Measurements from ENCODE around the gene ADAM10. TPM values are rescaled to one million over a fixed set of nuclear protein-coding genes. Genes with fewer than 3 reads are reported as not detected.

Gene ADAM10
- total RNA-seq, 1 experiment from 2014 or later, result 91.3 TPM

DNA sequence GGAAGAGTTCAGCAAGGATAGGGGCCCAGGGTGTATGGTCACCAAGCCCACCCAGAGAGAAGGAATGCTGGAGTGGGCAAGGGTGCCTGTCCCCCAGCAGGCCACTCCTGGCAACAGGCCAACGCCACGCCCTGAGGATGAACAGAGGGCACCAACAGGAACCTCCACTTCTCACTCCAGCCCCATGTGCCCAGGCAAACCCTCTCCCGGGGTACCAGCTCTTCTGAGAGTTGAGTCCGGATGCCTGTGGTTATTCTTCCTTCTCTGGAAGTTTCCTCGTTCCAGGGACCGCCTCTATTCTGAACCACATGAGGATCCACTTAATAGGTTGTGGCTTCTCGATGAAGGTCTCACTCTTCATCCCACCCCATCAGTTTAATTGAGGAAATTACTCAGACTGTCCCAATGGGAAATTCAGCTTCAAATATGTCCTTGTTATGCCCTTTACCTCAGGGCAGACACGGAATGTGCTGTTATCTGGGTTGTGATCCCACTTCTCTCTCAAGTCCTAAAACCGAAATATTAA, 203.4 kb downstream of the ADAM10 start:
- H3K4me1 ChIP-seq (ENCODE audit: insufficient read depth, low read length), result peaks cover 23% of the 10 kb centered on the region
- ATAC-seq (no peak), DNase-seq (no peak)
- H3K4me3 ChIP-seq (ENCODE audit: low read length), result no peak overlapping the region
- no peaks in the 10 kb centered on the region for H3F3A ChIP-seq (ENCODE audit: low read length, unreplicated experiment)
- no peaks in the 10 kb centered on the region for H4K20me1 ChIP-seq (ENCODE audit: low read length)
- POLR2A ChIA-PET (ENCODE audit: unreplicated experiment), result no interaction called here
- H3K9me2 ChIP-seq (replicated peaks; ENCODE audit: low read length), result no peaks in the 10 kb centered on the region
- no peaks in the 10 kb centered on the region for H3K9me3 ChIP-seq (ENCODE audit: low read length)
- no peak overlapping the region for H3K27ac ChIP-seq (ENCODE audit: low read length)
- intact Hi-C loops (cut with micrococcal nuclease), result no loop called here
- no peaks in the 10 kb centered on the region for H3K27me3 ChIP-seq (ENCODE audit: low read length)
- H3K9ac ChIP-seq (ENCODE audit: low read length), result no peak overlapping the region
- CTCF ChIA-PET, result no interaction called here
- H3K4me2 ChIP-seq (ENCODE audit: low read length), result no peak overlapping the region
- H3K36me3 ChIP-seq (ENCODE audit: low read depth, low read length), result no peaks in the 10 kb centered on the region
- no TSS peak for BruUV-seq (replicated peaks)
- no peak for TF ChIP-seq EZH2 (IDR thresholded peaks at IDR 0.05; ENCODE audit: low read length, unreplicated experiment)
- TF ChIP-seq EZH2phosphoT487 (IDR thresholded peaks at IDR 0.05; ENCODE audit: borderline replicate concordance, low read length), result no peak
- TF ChIP-seq, protein P1, sequence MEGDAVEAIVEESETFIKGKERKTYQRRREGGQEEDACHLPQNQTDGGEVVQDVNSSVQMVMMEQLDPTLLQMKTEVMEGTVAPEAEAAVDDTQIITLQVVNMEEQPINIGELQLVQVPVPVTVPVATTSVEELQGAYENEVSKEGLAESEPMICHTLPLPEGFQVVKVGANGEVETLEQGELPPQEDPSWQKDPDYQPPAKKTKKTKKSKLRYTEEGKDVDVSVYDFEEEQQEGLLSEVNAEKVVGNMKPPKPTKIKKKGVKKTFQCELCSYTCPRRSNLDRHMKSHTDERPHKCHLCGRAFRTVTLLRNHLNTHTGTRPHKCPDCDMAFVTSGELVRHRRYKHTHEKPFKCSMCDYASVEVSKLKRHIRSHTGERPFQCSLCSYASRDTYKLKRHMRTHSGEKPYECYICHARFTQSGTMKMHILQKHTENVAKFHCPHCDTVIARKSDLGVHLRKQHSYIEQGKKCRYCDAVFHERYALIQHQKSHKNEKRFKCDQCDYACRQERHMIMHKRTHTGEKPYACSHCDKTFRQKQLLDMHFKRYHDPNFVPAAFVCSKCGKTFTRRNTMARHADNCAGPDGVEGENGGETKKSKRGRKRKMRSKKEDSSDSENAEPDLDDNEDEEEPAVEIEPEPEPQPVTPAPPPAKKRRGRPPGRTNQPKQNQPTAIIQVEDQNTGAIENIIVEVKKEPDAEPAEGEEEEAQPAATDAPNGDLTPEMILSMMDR (conservative IDR thresholded peaks at IDR 0.05; ENCODE audit: low read depth, low read length), result no peak
- no peaks in the 10 kb centered on the region for H3K79me2 ChIP-seq (ENCODE audit: low read length)
- no peak overlapping the region for H2AFZ ChIP-seq (ENCODE audit: low read length)

DNA sequence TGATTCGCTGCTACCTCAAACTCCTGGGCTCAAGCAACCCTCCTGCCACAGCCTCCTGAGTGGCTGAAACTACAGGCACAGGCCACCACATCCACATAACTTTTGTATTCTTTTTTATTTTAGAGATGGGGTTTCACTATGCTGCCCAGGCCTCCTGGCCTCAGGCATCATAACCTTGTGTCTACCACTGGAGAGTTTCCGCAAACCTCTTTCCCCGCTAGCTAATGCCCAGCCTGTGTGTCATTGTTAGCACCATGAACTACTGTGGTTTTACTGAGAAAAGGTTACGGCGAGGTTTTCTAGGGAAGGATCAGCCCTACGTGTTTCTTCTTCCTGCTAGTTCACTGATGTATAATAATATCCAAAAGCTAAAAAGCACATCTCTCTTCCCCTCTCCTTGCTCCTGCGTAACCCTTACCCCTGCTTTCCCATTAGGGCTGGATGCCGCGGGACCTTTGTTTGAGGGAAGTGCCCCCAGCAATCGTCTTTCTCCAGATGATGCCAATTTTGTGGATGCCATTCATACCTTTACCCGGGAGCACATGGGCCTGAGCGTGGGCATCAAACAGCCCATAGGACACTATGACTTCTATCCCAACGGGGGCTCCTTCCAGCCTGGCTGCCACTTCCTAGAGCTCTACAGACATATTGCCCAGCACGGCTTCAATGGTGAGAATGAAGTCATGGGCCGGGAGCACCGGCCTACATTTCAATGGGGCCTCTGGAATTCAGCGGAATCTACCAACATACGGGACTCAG, 204.0 kb downstream of the ADAM10 start:
- no peak overlapping the region for H3K27ac ChIP-seq (ENCODE audit: low read length)
- H3K4me3 ChIP-seq (ENCODE audit: low read length), result no peak overlapping the region
- DNase-seq, result no peak
- peaks cover 21% of the 10 kb centered on the region for H3K4me1 ChIP-seq (ENCODE audit: insufficient read depth, low read length)
- no peaks in the 10 kb centered on the region for H3K36me3 ChIP-seq (ENCODE audit: low read depth, low read length)
- TF ChIP-seq EZH2phosphoT487 (IDR thresholded peaks at IDR 0.05; ENCODE audit: borderline replicate concordance, low read length), result no peak
- TF ChIP-seq, protein P1 (conservative IDR thresholded peaks at IDR 0.05; ENCODE audit: low read depth, low read length), result no peak
- no peak for TF ChIP-seq EZH2 (IDR thresholded peaks at IDR 0.05; ENCODE audit: low read length, unreplicated experiment)
- H3F3A ChIP-seq (ENCODE audit: low read length, unreplicated experiment), result no peaks in the 10 kb centered on the region
- H3K9ac ChIP-seq (ENCODE audit: low read length), result no peak overlapping the region
- H3K9me3 ChIP-seq (ENCODE audit: low read length), result no peaks in the 10 kb centered on the region
- BruUV-seq (replicated peaks), result no TSS peak
- POLR2A ChIA-PET (ENCODE audit: unreplicated experiment), result no interaction called here
- H2AFZ ChIP-seq (ENCODE audit: low read length), result no peak overlapping the region
- H4K20me1 ChIP-seq (ENCODE audit: low read length), result no peaks in the 10 kb centered on the region
- H3K27me3 ChIP-seq (ENCODE audit: low read length), result no peaks in the 10 kb centered on the region
- H3K4me2 ChIP-seq (ENCODE audit: low read length), result no peak overlapping the region
- intact Hi-C loops (cut with micrococcal nuclease), result no loop called here
- H3K9me2 ChIP-seq (replicated peaks; ENCODE audit: low read length), result no peaks in the 10 kb centered on the region
- no peak for ATAC-seq
- H3K79me2 ChIP-seq (ENCODE audit: low read length), result no peaks in the 10 kb centered on the region
- CTCF ChIA-PET, result no interaction called here

DNA sequence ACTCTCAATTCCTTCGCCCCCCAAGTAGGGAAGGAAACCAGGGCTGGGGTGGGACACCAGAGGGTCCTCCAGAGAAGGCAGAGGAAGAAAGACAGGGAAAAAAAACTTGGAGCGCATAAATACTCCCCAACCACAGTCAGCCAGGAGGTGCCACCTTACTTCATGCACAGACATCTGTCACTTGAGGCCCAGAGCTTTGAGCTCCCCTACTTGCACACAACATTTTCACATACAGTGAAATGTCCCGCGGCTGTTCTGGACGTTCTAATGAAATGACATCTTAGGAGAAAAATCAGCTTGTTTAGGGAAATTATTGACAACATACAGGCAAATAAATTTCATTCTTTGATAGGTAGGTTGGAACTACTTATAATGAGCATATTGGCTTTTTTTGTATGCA, 204.8 kb downstream of the ADAM10 start:
- ChIA-PET POLR2A (ENCODE audit: unreplicated experiment) (no interaction called here), CTCF (no interaction called here)
- intact Hi-C loops (cut with micrococcal nuclease), result no loop called here
- Histone ChIP-seq H3K79me2 (ENCODE audit: low read length) (no peaks in the 10 kb centered on the region), H3K9me2 (replicated peaks; ENCODE audit: low read length) (no peaks in the 10 kb centered on the region), H3K4me2 (ENCODE audit: low read length) (no peak overlapping the region), H3K27me3 (ENCODE audit: low read length) (no peaks in the 10 kb centered on the region), H3F3A (ENCODE audit: low read length, unreplicated experiment) (no peaks in the 10 kb centered on the region), H3K4me1 (ENCODE audit: insufficient read depth, low read length) (peaks cover 21% of the 10 kb centered on the region), H3K9me3 (ENCODE audit: low read length) (no peaks in the 10 kb centered on the region), H3K36me3 (ENCODE audit: low read depth, low read length) (no peaks in the 10 kb centered on the region), H3K9ac (ENCODE audit: low read length) (no peak overlapping the region), H3K4me3 (ENCODE audit: low read length) (no peak overlapping the region), H2AFZ (ENCODE audit: low read length) (no peak overlapping the region), H3K27ac (ENCODE audit: low read length) (no peak overlapping the region), H4K20me1 (ENCODE audit: low read length) (no peaks in the 10 kb centered on the region)
- ATAC-seq (no peak), DNase-seq (no peak)
- TF ChIP-seq EZH2phosphoT487 (IDR thresholded peaks at IDR 0.05; ENCODE audit: borderline replicate concordance, low read length) (no peak), EZH2 (IDR thresholded peaks at IDR 0.05; ENCODE audit: low read length, unreplicated experiment) (no peak)
- TF ChIP-seq, protein P1 (conservative IDR thresholded peaks at IDR 0.05; ENCODE audit: low read depth, low read length), result no peak
- no TSS peak for BruUV-seq (replicated peaks)

Data from PC-3 (cell line).